NK-92 (cell line): ENCODE results near the gene GLIPR2.
"Not testable (repeated sequence)": the region's sequence is repeated elsewhere in the genome, so short reads cannot be mapped to it uniquely, and the experiment has no call there.

Experiments
- DNase-seq: peaks from one replicate; lab custom pipeline; 2025; ENCODE audit not compliant: unreplicated experiment; lab: John Stamatoyannopoulos, UW

The GLIPR2 gene

GRCh38 chr9:36136272-36136893 lies at the start of gene GLIPR2:
TSS of gene GLIPR2 (plus strand) at chr9:36136733. CDS start at chr9:36136779, 46 bp downstream.
- no peak for DNase-seq

- not testable (repeated sequence) for DNase-seq
These were observed 49.5 kb upstream of the GLIPR2 start for GRCh38 chr9:36087054-36087453.

- DNase-seq, result no peak
These were observed 48.5 kb upstream of the GLIPR2 start for GRCh38 chr9:36088020-36088419.

- no peak for DNase-seq
These were observed 45.2 kb upstream of the GLIPR2 start for GRCh38 chr9:36091026-36091953.

GRCh38 chr9:36092014-36092413 lies 44.5 kb upstream of the GLIPR2 start:
- no peak for DNase-seq

- no peak for DNase-seq
These were observed 43.9 kb upstream of the GLIPR2 start for GRCh38 chr9:36092509-36093215.

GRCh38 chr9:36093384-36093783 lies 43.1 kb upstream of the GLIPR2 start:
- DNase-seq, result no peak

- DNase-seq, result no peak
These were observed 36.8 kb upstream of the GLIPR2 start for GRCh38 chr9:36099718-36100117.

- DNase-seq, result no peak
These were observed 36.0 kb upstream of the GLIPR2 start for GRCh38 chr9:36100532-36100931.

GRCh38 chr9:36101916-36102741 lies 34.4 kb upstream of the GLIPR2 start:
- DNase-seq, result no peak

- DNase-seq, result peak; percentile 29
These were observed 33.6 kb upstream of the GLIPR2 start for GRCh38 chr9:36102742-36103495.

- DNase-seq, result no peak
These were observed 27.5 kb upstream of the GLIPR2 start for GRCh38 chr9:36109071-36109470.

- DNase-seq, result no peak
These were observed 26.1 kb upstream of the GLIPR2 start for GRCh38 chr9:36110434-36110833.

- no peak for DNase-seq
These were observed 24.0 kb upstream of the GLIPR2 start for GRCh38 chr9:36112516-36112915.

GRCh38 chr9:36113999-36114398 lies 22.5 kb upstream of the GLIPR2 start:
- DNase-seq, result no peak

- no peak for DNase-seq
These were observed 19.9 kb upstream of the GLIPR2 start for GRCh38 chr9:36116593-36116992.

GRCh38 chr9:36118201-36118600 lies 18.3 kb upstream of the GLIPR2 start:
- no peak for DNase-seq

GRCh38 chr9:36118706-36119105 lies 17.8 kb upstream of the GLIPR2 start:
- DNase-seq, result no peak

GRCh38 chr9:36119476-36119875 lies 17.1 kb upstream of the GLIPR2 start:
- no peak for DNase-seq

GRCh38 chr9:36120705-36121104 lies 15.8 kb upstream of the GLIPR2 start:
- no peak for DNase-seq
